GM12865 (cell line): ENCODE measurements around the gene BAG5.

Experiments used
- DNase-seq: peaks from one replicate; pipeline ENCODE4 v3.0.0; 2010; ENCODE audit warnings: low read depth
- H3K4me3 ChIP-seq: 2 replicates; pipeline ENCODE4 v1.5.1; 2011; ENCODE audit warnings: mild to moderate bottlenecking, low read depth, low read length, control low read depth
- TF ChIP-seq, protein P1 (sequence below): IDR thresholded peaks from 2 replicates; pipeline ENCODE4 v1.5.1; 2011; ENCODE audit warnings: low read length, control low read depth, low read depth, inconsistent platforms; ENCODE audit not compliant: insufficient read depth; ENCODE audit errors: missing control alignments

BAG5 gene

DNA sequence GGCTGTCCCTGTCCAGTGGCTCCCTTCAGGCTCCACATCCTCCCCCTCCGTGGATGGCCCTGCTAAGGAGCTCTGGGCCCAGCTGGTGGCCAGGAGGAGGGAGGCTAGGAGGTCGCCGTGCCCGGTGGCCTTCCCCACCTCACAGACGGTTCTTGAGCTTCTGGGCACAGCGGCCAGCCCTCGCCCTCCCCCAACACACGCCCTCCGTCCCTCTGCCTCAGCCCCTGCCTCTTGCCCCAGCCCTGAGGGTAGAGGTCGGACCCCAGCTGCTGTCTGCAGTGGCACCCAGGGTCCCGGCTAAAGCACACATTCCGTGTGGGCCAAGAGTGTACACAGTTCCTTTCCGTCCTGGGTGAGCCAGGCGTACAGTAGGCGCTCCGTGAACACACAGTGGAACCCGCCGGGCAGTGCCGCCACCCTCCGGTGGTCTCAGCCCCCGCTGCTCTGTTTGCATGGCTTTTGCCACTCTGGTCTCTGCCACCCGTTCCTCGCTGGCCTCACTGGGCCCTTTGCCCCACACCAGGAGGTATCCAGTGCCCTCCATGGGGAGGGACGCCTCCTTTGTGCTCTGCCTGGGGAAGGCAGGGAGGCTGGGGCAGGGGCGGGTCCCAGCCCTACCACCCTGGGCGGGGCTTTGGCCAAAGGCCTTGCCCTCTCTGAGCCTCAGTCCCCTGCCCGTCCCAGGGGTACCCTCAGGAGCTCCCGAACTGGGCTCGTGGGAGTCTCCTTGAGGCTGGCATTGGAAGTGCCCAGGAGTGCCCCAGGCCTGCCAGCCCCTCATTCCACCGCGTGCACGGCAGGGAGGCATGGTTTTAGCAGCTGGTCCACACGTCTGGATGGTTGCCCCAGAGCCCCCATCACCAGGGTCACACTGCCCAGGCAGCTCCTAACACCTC lies 20.5 kb downstream of the BAG5 start:
- no peak overlapping the region for H3K4me3 ChIP-seq
- DNase-seq: no peak
- TF ChIP-seq, protein P1, sequence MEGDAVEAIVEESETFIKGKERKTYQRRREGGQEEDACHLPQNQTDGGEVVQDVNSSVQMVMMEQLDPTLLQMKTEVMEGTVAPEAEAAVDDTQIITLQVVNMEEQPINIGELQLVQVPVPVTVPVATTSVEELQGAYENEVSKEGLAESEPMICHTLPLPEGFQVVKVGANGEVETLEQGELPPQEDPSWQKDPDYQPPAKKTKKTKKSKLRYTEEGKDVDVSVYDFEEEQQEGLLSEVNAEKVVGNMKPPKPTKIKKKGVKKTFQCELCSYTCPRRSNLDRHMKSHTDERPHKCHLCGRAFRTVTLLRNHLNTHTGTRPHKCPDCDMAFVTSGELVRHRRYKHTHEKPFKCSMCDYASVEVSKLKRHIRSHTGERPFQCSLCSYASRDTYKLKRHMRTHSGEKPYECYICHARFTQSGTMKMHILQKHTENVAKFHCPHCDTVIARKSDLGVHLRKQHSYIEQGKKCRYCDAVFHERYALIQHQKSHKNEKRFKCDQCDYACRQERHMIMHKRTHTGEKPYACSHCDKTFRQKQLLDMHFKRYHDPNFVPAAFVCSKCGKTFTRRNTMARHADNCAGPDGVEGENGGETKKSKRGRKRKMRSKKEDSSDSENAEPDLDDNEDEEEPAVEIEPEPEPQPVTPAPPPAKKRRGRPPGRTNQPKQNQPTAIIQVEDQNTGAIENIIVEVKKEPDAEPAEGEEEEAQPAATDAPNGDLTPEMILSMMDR: no peak

DNA sequence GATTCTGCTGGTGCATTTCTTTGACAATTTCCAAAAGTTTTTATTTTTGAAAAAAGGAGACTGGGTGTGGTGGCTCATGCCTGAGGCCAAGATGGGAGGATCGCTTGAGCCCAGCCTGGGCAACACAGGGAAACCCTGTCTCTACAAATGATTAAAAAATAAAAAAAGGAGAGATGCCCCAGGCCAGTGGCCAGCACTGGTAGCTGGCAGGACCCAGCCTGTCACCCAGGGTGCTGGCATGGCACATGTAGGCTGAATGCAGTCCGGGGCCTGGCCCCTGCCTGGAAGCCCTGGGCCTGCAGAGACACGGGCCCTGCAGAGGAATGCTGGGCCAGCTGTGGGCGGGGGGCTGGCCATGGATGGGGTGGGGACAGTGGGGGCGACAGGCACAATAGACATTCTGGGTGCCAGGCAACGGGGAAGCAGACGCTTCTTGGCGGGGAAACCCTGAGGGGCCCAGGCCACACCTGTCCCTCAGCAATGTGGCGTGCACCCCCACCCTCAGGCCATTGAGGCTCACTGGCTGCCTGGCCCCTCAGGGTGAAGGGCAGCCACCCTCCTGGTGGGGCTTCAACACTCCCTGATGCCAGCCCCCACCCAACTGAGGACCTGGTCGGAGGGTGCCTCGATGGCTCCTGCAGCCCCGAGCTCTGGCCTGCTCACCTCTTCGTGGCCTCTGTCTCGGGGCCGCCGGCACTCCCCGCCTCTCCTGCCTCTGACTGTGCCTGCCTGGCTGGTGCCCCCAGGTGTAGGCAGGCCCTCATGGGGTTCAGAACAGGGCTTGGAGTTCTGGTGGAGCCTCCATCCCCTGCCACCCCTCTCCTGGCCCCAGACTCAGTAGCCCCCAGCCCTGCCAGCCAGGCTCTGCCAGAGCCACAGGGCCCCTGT lies 21.4 kb downstream of the BAG5 start:
- H3K4me3 ChIP-seq: no peak overlapping the region
- DNase-seq: no peak
- TF ChIP-seq, protein P1: no peak

DNA sequence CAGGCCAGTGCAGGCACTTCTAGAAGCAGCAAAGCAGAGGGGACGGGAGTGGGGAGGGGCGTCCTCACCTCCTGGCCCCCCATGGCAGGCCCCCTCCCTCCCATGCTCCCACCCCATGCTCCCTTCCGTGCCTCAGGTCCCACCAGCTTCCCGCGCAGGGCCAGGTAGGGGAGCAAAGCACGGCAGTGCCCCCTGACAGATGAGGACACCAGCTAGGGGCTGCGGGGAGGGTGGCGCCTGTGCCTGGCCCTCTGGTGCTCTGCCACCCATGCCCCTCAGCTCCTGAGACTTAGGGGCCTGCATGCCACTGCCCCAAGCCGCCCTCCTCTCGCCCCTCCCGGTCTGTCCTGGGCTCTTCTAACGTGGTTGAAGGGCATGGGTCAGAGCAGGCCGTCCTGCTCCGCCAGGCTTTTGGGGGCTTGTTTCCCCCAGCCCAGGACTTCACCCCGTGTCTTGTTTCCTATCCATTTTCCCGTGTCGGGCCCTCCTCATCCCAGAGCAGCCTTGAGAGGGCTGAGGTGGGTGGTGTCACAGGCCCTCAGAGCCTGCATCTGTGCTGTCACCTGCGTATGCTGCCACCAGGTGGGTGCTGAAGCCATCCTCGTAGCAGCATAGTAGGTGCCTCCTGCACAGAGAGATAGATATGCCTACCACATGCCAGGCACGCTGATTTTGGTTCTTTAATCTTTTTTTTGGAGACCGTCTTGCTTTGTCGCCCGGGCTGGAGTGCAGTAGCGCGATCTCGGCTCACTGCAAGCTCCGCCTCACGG lies 23.2 kb downstream of the BAG5 start:
- no peak overlapping the region for H3K4me3 ChIP-seq
- TF ChIP-seq, protein P1: no peak
- no peak for DNase-seq

DNA sequence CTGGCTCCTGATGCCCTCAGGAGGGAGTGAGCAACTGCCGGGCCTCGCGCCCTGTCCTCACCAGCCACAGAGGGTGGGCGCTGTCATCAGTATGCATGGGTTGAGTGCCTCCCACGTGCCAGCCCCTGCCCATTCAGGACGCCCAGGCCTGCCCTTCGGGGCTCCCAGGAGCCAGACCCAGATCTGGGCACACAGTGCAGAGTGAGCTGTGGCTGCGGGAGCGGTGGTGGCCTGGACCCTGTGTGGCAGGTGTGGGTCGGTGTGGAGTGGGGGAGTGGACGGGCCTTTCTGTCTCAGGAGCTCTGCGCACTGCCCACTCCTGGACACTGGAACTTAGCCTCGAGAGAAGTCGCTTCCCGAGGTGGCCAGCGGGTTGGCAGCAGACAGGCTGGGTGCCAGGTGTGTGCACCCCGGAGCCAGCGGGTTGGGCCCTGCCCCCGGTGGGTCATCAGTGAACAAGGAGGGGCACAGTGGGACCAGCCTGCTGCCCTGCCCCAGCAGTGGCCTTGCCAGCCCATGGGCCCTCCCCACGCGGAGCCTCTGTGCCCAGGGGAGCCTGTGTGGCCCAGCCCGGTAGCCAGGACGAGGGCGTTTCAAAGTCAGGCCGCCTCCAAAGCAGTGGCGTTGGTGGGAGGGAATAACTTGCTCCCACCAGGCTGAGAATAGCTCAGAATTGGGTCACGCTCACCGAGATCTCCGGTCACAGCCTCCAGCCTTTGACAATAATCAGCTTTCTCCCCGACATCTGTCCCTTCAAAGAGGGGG lies 24.0 kb downstream of the BAG5 start:
- no peak overlapping the region for H3K4me3 ChIP-seq
- no peak for DNase-seq
- TF ChIP-seq, protein P1: no peak

DNA sequence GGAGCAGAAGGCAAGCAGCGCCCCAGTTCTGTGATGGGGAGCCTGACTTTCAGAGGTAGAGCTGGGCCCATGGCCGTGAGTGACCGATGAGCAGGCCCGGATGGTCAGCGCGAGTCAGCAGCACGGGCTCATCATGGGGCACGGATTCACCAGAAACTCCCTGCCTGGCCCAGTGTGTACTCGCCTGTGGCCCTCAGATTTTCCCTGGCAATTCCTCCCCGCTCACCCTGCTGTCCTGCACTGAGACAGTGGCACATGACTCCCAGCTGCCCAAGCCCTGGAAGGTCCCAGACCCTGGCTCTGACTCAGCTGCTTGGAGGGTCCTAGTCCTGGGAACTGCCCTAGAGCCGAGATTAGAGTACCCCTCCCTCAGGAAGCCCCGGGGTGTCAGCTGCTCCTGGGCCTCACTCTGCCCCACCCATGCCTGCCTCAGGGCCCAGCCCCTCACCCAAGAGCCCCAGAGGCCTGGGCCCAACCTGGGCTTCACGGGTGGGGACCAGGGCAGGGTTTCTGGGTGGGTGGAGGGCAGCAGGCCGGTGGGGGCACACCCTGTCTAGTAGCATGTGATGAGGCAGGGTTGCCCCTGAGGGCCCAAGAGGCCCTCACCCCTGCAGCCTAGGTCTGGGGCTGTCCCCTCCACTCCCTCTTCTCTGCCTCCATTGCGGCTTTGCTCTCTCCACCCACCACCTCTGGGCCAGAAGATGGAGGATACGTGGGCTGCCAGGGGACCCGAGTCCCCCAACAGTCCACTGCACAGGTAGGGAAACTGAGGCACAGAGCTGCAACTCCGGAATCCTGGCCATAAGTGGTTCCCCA lies 25.1 kb downstream of the BAG5 start:
- DNase-seq: no peak
- TF ChIP-seq, protein P1: no peak
- no peak overlapping the region for H3K4me3 ChIP-seq
